ENCODE measurements around the gene PLXNA2. TPM values are rescaled to one million over a fixed set of nuclear protein-coding genes. Genes with fewer than 3 reads are reported as not detected.

The PLXNA2 gene
- total RNA-seq, 2 experiments from 2014 or later, result 0.15 to 0.26 TPM

DNA sequence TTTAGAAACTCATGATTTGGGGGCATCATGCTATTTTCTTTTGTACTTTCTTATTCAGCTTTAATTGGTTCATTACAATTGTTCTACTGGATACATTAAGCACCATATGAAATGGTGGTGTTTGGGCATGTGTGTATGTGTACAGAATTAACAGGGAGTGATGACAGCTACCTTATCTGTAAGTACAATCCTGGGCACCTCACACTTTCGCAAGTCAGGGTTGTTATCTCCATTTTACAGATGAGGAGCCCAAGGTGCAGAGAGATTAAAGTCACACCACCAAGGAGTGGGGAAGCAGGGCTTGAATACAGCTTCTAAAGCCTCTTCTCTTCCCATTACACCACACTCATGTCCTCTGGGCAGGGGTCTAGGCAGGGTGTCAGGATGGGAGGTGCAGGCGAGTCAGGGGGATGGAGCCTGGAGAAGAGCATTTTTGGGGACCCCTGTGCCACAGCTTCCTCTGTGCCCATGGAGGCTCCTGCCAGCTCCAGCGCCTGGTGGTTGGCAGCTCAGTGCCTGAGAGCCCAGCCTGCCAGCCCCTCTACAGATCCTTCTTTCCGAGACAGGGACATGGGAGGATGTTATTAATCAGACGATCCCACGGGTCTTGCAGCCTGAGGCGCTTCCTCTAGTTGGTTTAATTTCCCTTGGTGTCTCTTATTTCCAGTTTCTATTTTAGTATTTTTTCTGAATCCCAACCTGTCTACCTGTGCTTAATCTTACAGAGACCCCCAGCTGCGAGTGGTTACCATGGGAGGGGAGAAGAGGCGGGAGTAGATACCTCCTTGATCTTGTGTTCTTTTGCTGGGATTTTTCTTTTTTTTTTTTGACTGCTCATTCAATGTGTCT lies 207.0 kb downstream of the PLXNA2 start:
- Mint-ChIP-seq H3K4me1 (no peaks in the 10 kb centered on the region), H3K4me3 (no peak overlapping the region), H3K27ac (no peak overlapping the region), H3K9me3 (ENCODE audit: low read depth) (no peaks in the 10 kb centered on the region), H3K27me3 (peaks cover 16% of the 10 kb centered on the region), H3K36me3 (no peaks in the 10 kb centered on the region)
- CTCF ChIA-PET, result interaction anchor here (1.0 kb wide), 1 partner anchor 15 kb away, joined by 3 read pairs; no protein-coding TSS in a partner anchor
- DNase-seq (no peak), ATAC-seq (no peak)

DNA sequence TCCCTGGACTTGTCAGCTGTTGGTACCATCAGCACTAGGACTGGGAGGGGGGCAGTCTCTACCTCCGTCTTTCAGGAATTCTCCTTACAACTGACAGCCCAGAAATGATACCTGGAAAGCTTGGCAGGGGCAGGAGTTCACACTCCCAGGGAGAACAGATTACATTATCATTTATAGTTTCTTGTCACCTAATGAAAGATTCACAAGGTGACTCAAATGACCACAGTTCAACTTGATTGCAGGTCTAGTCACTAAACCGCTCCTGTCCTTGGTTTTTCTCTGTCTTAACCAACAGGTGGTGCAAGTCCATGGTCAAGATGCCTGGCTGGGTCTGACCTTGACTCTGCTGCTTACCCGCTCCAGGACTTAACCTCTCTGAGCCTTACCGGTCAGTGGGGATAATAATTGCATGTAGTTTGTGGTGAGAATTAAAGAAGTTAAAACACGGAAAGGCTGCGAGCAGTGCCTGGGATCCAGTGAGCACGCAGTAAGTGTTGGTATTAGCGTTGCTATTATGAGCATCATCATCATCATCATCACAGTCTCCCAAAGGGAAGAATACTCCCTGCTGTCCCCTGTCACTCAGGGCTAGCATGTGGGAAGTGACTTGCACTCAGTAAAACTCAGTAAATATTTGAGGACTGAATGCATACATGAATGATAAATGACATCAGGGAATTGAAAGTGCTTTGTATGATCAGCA lies 207.9 kb downstream of the PLXNA2 start:
- DNase-seq (no peak), ATAC-seq (no peak)
- Mint-ChIP-seq H3K27me3 (peaks cover 16% of the 10 kb centered on the region), H3K36me3 (no peaks in the 10 kb centered on the region), H3K4me3 (no peak overlapping the region), H3K4me1 (no peaks in the 10 kb centered on the region), H3K27ac (no peak overlapping the region), H3K9me3 (ENCODE audit: low read depth) (no peaks in the 10 kb centered on the region)
- CTCF ChIA-PET, result no interaction called here

DNA sequence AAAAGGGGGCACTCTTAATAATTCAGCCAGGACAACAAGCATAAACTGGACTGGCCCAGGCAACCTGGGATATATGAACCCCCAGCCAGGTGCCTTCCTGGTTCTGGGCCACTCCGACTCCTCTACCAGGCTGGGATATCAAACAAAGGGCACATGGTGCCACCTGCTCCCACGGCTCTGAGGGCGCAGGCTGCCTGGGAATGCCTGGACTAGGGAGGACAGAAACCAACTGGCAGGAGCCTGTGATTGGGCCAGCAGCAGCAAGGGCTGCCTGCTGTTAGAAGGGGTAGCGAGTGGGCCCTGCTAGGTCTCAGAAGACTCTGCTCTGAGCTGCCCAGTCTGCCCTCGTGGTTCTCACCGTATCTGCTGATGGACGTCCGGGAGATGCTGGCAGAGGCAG lies 210.0 kb downstream of the PLXNA2 start:
- ATAC-seq (no peak), DNase-seq (no peak)
- CTCF ChIA-PET, result no interaction called here

DNA sequence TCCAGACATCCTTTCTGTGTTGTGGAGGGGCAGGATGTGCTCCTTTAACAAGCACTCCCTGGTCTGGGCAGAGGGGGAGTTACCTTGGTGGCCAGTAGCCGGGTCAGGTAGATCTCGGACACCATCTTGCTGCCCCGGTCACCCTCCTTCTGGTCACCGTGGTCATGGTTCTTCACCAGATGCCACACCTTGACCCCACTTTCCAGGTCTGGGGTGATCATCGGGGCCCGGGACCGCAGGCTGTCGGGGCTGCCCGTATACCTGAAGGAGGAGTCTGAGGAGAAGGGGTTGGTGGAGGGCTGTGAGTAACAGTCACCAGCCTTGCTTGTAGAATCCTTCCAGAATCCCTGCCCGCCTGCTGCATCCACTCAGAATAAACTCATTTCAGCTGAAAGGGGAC lies 210.9 kb downstream of the PLXNA2 start:
- H3K36me3 Mint-ChIP-seq, result no peaks in the 10 kb centered on the region
- no peak overlapping the region for H3K27ac Mint-ChIP-seq
- DNase-seq, result no peak
- no peak overlapping the region for H3K4me3 Mint-ChIP-seq
- peaks cover 16% of the 10 kb centered on the region for H3K27me3 Mint-ChIP-seq
- no peaks in the 10 kb centered on the region for H3K9me3 Mint-ChIP-seq (ENCODE audit: low read depth)
- CTCF ChIA-PET, result no interaction called here
- H3K4me1 Mint-ChIP-seq, result no peaks in the 10 kb centered on the region
- no peak for ATAC-seq

More for the DNA sequence above, 210.0 kb downstream of the PLXNA2 start:
- H3K27ac Mint-ChIP-seq, result no peak overlapping the region
- H3K9me3 Mint-ChIP-seq (ENCODE audit: low read depth), result no peaks in the 10 kb centered on the region
- H3K27me3 Mint-ChIP-seq, result peaks cover 16% of the 10 kb centered on the region
- no peak overlapping the region for H3K4me3 Mint-ChIP-seq
- no peaks in the 10 kb centered on the region for H3K4me1 Mint-ChIP-seq
- no peaks in the 10 kb centered on the region for H3K36me3 Mint-ChIP-seq

DNA sequence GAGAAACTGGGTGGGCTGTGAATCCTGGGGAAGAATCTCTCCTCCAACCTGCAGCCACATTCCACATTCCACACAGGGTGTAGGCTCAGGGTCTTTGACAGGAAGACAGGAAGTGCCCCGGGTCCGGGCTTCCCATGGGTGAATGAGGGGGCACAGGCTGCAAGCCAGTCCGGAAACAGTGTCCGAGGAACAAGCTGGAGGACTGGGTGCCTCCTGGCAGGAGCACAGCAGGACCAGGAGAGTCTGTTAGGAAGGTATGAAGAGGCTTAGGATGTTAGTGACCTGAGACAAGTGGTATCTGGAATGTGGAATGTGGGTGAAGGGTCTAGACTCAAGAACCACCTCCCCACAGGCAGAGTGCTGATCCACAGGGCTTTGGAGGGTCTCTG lies 212.3 kb downstream of the PLXNA2 start:
- ATAC-seq (no peak), DNase-seq (no peak)
- no peak overlapping the region for H3K27ac Mint-ChIP-seq
- no peak overlapping the region for H3K4me3 Mint-ChIP-seq
- no peaks in the 10 kb centered on the region for H3K9me3 Mint-ChIP-seq (ENCODE audit: low read depth)
- H3K4me1 Mint-ChIP-seq, result no peaks in the 10 kb centered on the region
- H3K27me3 Mint-ChIP-seq, result peaks cover 12% of the 10 kb centered on the region
- H3K36me3 Mint-ChIP-seq, result no peaks in the 10 kb centered on the region
- CTCF ChIA-PET, result no interaction called here

DNA sequence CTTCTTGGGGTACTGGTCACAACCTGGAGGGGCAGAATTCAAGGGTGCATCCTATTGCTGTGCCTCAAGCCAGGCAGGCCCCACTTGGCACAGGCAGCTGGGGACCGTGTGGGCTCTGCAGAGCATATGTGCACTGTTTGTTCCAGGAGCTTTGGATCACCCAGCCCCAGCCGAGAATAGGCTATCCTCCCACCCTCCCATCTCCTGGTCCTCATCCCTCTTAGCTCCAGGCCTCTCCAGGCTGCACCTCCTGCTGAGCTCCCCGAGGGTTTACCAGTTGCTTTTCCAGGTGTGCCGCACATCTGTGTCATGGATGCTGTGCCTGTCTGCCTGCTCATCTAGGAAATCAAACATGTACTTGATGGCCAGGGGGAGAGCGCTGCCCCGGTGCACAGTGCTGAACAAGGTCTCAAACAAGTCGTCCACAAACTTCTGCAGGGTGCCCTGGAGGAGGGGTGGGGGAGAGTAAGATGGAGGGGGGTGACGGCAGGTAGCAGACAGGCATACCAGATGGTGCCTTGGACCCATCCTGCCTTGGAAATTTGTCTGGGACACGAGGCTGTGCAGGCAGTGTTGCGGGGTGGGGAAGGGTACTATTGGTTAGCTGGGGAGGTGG lies 212.8 kb downstream of the PLXNA2 start:
- H3K36me3 Mint-ChIP-seq, result no peaks in the 10 kb centered on the region
- DNase-seq (no peak), ATAC-seq (no peak)
- no peaks in the 10 kb centered on the region for H3K4me1 Mint-ChIP-seq
- CTCF ChIA-PET, result interaction anchor here (0.8 to 1.3 kb wide), 2 partner anchors 10 to 63 kb away, joined by 4 to 7 read pairs; no protein-coding TSS in a partner anchor
- no peak overlapping the region for H3K27ac Mint-ChIP-seq
- H3K27me3 Mint-ChIP-seq, result peaks cover 10% of the 10 kb centered on the region
- no peak overlapping the region for H3K4me3 Mint-ChIP-seq
- no peaks in the 10 kb centered on the region for H3K9me3 Mint-ChIP-seq (ENCODE audit: low read depth)

DNA sequence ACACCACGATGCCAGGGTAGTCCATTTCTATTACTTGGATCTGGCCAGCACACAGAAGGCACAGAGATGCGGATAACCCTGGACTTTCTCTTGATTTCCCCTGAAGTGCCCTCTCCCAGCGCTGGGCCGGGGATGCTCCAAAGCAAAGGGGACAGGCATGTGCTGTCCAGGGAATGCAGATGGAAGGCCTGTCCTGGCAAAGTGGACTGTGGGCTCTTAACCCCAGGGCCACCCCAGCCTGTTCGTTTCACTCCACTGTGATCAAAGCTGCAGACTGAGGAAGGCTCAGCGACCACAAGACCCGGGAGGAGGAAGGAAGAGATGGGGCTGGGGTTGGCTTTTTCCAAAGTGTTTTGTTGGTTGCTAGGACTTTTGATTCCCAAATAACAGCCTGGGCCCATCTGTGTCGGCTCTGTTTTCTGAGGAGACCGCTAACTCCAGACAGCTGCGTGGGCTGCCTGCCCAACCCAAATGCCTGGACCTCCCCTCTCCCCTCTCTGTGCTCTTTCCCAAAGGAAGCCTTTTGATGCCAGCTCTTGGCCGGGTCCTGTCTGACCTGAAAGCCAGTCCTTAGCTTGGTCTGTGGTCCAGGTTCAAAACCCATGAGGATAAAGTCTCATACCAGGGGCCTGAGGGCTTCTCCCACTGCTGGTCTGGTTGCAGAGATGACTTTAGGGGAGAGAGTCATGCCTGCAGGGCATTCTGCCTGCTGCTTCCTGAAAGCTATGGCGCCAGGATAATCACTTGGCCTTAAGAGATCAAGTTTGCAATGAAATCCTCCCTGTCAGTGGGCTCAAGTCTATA lies 213.7 kb downstream of the PLXNA2 start:
- ATAC-seq, result no peak
- Mint-ChIP-seq H3K4me1 (no peaks in the 10 kb centered on the region), H3K27me3 (peaks cover 5% of the 10 kb centered on the region), H3K27ac (no peak overlapping the region), H3K4me3 (no peak overlapping the region), H3K36me3 (no peaks in the 10 kb centered on the region), H3K9me3 (ENCODE audit: low read depth) (no peaks in the 10 kb centered on the region)
- DNase-seq, result no peak
- CTCF ChIA-PET, result interaction anchor here (0.8 to 1.3 kb wide), 2 partner anchors 9 to 64 kb away, joined by 4 to 7 read pairs; no protein-coding TSS in a partner anchor

DNA sequence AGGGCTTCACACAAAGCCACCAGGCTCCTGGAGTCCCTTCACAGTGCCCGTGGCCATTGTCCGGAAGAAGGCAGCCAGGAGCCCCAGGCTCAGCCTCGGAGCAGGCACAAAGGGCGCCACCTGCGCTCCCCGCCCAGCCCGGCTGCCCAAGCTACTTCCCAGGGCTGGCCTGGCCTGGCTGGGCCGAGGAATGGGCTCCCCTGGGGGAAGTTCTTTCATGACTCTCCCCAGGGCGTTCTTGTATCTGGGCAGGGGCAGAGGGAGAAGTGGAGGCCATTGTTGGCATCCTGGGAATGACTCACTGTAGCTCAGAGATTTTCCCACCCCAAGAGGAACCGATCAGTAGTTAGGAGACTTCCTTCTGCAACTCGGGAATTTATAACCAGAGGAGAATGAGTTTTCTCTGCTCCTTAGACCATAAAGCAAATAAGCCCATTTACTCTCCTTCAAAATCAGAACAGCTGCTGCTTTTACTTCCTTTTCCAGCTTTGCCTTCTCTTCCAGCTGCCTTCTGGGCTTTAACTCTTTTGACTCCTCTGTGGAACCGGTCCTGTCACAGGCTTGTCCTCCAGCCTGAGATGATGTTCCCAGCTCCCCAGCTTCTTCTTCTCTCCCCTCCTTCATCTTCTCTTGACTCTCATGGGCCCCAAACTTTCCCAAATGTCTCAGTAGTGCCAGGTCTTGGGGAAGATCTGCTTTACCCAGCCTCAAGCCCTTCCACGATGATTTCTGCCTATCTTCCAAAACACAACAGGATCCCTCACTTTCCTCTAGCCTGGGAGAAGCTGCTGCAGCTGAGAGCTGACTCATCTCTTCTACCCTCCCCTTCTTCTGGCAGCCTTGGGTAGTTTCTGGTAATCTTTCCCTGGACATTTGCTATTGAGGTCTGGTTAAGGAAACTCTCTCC lies 214.6 kb downstream of the PLXNA2 start:
- Mint-ChIP-seq H3K9me3 (ENCODE audit: low read depth) (no peaks in the 10 kb centered on the region), H3K27ac (no peak overlapping the region), H3K36me3 (no peaks in the 10 kb centered on the region), H3K4me3 (no peak overlapping the region), H3K27me3 (peaks cover 3% of the 10 kb centered on the region), H3K4me1 (no peaks in the 10 kb centered on the region)
- ATAC-seq, result no peak
- CTCF ChIA-PET, result no interaction called here
- no peak for DNase-seq

DNA sequence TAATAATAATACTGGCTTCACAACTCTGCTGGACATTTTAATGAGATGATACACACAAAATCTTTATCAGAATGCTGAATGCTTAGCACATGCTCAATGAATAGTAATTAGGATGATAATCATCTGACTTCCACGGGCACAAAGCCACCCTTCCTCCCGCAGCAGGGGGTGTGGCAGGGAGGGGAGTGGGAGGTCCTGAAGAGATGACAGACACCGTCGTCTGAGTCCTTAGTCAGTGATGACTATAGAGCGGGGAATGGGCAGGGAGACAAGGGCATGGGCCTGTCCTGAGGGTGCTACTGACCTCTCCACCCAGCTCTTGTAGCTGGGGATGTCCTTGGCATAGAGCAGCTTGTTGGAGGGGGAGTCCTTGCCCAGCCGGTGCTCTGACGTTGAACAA lies 215.7 kb downstream of the PLXNA2 start:
- DNase-seq, result no peak
- peaks cover 3% of the 10 kb centered on the region for H3K27me3 Mint-ChIP-seq
- CTCF ChIA-PET, result interaction anchor here (1.5 kb wide), 1 partner anchor 216 kb away, joined by 6 read pairs; the partner anchor contains the start of gene PLXNA2
- ATAC-seq, result no peak
- no peak overlapping the region for H3K27ac Mint-ChIP-seq
- no peaks in the 10 kb centered on the region for H3K4me1 Mint-ChIP-seq
- H3K4me3 Mint-ChIP-seq, result no peak overlapping the region
- H3K36me3 Mint-ChIP-seq, result no peaks in the 10 kb centered on the region
- no peaks in the 10 kb centered on the region for H3K9me3 Mint-ChIP-seq (ENCODE audit: low read depth)

DNA sequence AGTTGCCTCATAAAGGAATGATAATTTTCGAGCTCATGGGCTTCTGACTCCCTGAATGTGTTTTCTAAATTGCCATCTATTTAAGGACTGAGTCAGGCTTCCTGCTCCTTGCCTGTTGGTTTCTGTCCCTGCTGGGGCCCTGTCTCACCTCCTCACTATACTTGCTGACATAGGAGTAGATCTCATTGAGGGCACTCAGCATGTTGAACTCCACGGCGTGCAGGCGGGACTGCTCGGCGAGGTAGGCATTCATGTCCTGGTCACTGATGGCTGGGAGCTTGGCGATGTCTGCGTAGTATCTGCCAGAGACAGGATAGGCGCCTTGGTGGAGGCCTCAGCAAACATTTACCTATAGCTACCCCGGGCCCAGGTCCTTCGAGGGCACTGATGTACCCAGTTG lies 216.3 kb downstream of the PLXNA2 start:
- H3K36me3 Mint-ChIP-seq, result no peaks in the 10 kb centered on the region
- ATAC-seq, result no peak
- H3K27ac Mint-ChIP-seq, result no peak overlapping the region
- peaks cover 3% of the 10 kb centered on the region for H3K27me3 Mint-ChIP-seq
- no peak overlapping the region for H3K4me3 Mint-ChIP-seq
- DNase-seq, result no peak
- CTCF ChIA-PET, result interaction anchor here (0.9 to 1.5 kb wide), 3 partner anchors 8 to 217 kb away, joined by 3 to 6 read pairs (median 3); partner anchors contain the start of gene PLXNA2
- H3K9me3 Mint-ChIP-seq (ENCODE audit: low read depth), result no peaks in the 10 kb centered on the region
- no peaks in the 10 kb centered on the region for H3K4me1 Mint-ChIP-seq

DNA sequence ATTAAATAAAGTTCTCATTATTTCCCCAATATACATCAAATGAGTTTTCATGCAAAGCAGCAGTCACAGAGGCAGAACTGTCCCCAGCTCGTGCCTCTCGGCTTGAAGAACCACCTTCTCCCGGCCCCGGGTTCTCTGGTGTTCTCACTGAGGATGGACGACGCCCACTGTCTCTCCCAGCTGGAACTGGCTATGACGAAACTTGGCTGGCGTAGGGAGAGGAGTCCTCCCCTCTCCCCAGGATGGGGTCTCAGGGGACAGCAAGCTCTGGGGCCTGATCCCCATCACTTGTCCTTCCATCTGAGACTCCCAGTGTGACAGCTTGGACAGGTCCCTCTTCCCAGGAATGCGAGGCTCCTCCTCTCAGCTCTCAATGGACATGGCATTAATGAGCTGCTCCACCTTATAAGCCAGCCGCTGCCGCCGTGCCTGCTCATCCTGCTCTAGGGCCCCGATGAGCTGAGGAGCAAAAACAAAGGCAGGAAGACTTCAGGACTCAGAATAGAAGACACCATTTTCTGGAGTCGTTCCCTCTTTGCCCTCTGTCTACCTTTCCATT lies 217.2 kb downstream of the PLXNA2 start:
- no peaks in the 10 kb centered on the region for H3K36me3 Mint-ChIP-seq
- no peak overlapping the region for H3K27ac Mint-ChIP-seq
- H3K4me1 Mint-ChIP-seq, result no peaks in the 10 kb centered on the region
- no peaks in the 10 kb centered on the region for H3K9me3 Mint-ChIP-seq (ENCODE audit: low read depth)
- CTCF ChIA-PET, result interaction anchor here (0.9 to 5.9 kb wide), 5 partner anchors 8 to 218 kb away, joined by 3 to 64 read pairs (median 3); partner anchors contain the start of gene PLXNA2
- H3K27me3 Mint-ChIP-seq, result peaks cover 3% of the 10 kb centered on the region
- ATAC-seq (no peak), DNase-seq (no peak)
- no peak overlapping the region for H3K4me3 Mint-ChIP-seq

DNA sequence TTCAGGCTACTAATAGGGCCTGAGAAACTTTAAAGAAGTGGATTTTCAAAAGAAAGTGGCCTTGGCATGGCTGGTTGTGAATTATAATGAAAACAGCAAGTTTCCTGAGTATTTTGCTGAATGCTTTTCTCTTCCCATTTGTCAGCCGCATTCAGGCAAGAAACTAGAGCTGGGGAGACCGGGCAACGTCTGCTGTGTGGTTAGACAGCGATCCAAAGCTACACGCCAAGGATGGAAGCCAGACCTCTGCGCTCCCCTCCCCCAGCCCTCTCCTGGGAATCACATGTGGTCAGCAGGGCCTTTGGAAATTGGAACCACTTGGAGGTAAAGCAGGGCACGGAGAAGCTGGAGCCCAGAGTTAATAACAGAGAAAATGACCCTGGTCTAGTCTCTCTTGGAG lies 219.2 kb downstream of the PLXNA2 start:
- no peaks in the 10 kb centered on the region for H3K36me3 Mint-ChIP-seq
- no peak overlapping the region for H3K4me3 Mint-ChIP-seq
- no peaks in the 10 kb centered on the region for H3K9me3 Mint-ChIP-seq (ENCODE audit: low read depth)
- H3K4me1 Mint-ChIP-seq, result no peaks in the 10 kb centered on the region
- CTCF ChIA-PET, result interaction anchor here (0.6 to 5.9 kb wide), 5 partner anchors 20 to 220 kb away, joined by 3 to 64 read pairs (median 3); partner anchors contain the start of gene PLXNA2
- H3K27ac Mint-ChIP-seq, result no peak overlapping the region
- DNase-seq (no peak), ATAC-seq (no peak)
- peaks cover 3% of the 10 kb centered on the region for H3K27me3 Mint-ChIP-seq
